GM15510 (cell line): Measurements from ENCODE around the gene GNAI1.

ENCODE experiments used
- POLR2A ChIP-seq: IDR thresholded peaks from 3 replicates; pipeline ENCODE4 v1.6.1; 2011; ENCODE audit warnings: borderline replicate concordance; ENCODE audit not compliant: insufficient read length; ENCODE audit errors: extremely low read depth

GNAI1 gene

DNA sequence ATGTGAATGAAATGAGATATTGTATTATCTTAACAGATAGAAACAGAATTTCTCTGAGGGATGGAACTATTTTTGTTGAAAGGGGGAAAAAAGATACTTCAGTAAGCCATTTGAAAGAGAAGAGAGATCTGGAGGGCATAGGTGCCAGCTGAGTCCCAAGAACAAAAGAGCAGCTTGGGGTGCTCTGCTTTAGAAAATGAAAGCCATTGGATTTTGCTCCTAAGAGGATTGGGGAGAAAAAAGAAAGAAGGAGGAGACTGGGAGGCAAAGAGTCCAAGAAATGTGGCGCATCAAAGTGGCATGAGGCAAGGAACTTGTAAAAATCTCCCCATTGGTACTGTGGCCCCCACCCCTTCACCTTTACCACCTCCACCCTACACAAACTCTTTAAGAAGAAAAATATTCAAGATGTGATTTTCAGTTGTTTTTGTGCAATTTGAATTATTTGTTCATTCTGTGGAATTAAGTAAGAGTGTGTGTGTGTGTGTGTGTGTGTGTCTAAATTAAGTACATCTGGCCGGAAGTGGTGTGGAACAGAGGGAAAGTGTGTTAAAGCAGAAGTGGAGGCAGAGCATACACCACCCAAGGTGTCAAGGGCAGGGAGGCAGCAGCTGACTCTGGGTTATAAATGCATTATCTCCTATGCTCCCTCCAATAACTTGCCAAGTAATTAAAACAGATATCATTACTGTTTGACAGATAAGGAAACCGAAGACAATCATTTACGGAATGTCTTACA lies 9.9 kb upstream of the GNAI1 start:
- TF ChIP-seq POLR2A: no peak

DNA sequence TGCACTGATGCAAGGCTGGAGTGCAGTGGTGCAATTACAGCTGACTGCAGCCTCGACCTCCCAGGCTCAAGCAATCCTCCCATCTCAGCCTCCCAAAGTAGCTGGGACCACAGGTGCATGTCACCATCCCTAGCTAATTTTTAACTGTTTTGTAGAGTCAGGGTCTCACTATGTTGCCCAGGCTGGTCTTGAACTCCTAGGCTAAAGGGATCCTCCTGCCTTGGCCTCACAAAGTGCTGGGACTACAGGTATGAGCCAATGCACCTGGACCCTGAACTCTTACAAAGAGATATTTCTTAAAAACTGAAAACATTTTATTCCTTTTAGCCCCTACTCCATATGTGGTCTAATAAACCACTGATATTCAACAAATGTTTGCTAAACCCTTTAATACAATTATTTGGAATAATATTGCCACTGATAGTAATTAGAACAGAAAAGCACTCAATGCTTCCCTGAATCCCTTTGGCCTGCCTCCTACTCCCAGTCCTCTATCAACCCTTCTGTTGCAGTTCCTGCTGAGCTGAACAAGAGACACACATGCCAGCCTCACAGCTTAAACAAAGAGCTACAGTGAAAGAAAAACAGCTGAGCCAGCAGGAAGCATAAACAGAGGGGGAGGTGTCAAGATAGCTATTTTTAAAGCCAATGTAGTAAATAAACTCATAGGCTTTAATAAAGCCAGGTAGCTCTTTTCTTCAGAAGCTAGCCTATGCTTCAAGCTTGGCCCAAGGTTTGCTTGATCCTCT lies 7.0 kb upstream of the GNAI1 start:
- no peak for TF ChIP-seq POLR2A

- no peak for TF ChIP-seq POLR2A
Observed at GRCh38 chr7:80128918-80129317, 5.7 kb upstream of the GNAI1 start.

DNA sequence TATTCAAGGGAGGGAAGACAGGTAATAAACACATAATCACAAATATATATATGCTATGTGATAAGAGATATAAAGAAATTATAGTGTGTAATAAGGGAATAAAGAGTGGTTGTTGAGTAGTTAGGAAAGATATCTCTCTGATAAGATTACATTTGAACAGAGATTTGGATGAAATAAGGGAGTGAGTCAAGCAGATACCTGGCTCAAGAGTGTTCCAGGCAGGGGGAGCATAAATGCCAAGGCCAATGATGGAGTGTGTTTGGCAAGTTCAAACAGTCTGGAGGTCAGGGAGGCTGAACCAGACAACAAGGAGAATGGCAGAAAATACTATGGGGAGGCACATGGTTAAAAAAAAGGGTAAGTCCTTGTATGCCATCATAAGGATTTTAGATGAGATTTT lies 4.8 kb upstream of the GNAI1 start:
- no peak for TF ChIP-seq POLR2A

DNA sequence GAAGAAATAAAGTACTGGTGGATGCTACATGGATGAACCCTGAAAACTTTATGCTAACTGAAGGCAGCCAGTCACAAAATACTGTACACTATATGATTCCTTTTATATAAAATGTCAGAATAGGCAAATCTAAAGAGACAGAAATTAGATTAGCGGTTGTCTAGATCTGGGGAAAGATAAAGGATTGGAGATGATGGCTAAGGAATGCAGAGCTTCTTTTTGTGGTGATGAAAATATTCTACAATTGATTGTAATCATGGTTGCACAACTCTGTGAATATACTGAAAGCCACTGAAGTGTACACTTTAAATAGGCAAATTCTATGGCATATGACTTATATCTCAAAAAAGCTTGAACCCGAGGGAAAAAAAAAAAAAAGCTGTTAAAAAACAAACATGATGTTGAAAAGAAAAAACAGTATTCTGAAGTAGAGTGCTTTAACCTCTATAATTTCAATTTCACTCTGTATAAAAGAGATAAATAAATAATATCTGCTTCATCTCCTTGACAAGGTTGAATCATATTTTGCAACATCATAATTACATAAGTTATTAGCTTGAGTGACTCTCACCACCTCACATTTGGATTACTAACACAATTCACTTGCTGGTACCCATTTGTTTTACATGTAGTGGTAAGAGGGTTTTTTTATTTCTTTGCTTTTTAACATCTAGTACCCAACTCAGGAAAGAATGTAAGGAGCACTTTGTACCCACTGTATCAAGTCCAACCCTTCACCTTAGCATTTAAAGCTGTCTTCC lies 2.8 kb upstream of the GNAI1 start:
- no peak for TF ChIP-seq POLR2A

- TF ChIP-seq POLR2A: no peak
Observed at GRCh38 chr7:80132594-80132993, 2.0 kb upstream of the GNAI1 start.

GRCh38 chr7:80133361-80134114 lies 1.1 kb upstream of the GNAI1 start:
- TF ChIP-seq POLR2A: no peak

DNA sequence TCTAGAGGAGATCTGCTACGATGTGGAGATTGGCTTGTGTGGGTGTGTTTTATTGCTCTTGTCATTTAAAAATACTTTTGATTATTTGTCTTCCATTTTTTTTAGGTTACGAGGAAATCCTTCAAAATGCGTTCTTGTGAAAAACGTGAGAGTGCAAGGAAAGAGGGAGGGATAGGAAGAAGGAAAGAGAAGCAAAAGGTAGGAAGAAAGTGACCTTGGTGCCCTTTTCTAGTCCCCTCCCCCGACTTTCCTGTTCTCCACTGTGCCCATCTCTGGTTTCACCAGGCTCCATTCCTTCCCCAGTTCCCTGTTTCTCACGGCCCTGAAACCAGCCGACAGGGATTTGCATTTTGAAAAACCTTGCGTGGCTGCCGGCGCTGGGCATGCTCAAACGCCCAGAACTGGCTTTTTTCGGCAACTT lies 506 bp upstream of the GNAI1 start:
- TF ChIP-seq POLR2A: no peak

- no peak for TF ChIP-seq POLR2A
Observed at GRCh38 chr7:80135309-80136104, 876 bp downstream of the GNAI1 start.

DNA sequence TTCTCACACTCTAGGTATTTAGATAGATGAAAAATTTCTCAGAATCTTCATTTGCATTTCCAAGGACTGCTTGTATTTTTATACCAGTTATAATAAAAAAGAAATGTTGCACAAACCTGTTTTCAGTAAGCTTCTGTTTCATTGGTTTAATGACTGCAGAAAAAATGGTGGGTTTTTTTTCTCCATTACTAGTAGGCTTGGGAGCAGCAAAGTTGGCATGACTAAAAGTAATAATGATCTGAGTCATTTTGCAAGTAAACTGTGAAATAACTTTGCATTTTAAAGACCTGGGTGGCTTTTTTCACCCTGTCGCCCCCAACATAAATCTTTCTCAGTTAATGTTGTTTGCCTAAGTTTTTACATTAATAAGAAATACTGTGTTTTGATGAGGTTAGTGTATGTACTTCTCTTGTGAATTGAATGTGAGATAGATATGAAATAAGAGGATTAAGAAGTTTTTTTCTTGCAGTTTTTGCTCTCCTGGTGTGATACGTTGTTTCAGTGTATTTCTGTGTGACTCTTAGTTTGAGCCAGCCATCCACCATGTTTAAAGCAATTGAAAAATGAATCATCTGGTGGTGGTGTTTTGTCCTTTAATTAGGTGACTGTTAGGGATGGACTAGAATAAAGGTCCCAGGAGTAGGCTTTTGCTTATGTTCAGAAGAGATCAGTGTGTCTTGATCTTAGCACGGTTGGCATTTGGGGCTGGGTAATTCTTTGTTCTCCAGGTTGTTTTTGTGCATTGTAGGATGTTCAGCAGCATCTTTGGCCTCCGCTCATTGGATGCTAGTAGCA lies 1.8 kb downstream of the GNAI1 start:
- no peak for TF ChIP-seq POLR2A

DNA sequence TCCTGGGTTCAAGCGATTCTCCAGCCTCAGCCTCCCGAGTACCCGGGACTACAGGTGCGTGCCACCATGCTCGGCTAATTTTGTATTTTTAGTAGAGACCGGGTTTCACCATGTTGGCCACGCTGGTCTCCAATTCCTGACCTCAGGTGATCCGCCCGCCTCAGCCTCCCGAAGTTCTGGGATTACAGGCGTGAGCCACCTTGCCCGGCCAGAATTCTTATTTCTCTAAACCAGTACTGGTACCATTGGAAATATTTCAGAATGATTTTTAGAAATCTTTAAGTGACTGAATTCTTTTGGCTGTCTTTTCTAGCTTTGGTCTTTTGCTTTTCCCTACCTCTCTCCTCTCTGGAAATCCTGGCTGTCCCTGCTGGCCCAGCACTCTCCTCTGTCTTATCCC lies 2.8 kb downstream of the GNAI1 start:
- no peak for TF ChIP-seq POLR2A

DNA sequence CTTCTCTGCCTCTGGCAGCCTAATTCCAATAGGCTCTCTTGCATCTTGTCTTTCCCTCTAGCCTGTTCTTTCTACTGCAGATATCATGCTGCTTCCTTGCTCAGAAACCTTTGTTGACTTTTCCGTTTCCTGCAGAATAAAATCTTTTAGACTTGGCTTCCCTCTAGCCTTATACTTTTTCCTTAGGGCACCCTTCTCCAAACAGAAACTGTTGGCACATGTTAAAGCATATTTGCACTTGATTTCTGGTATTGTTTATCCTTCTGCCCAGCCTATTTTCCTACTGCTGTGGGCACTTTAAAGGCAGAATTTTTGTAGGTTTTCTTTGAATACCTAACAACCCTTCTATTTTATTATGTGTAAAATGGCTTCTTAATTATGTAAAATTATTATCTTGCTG lies 4.6 kb downstream of the GNAI1 start:
- no peak for TF ChIP-seq POLR2A

- TF ChIP-seq POLR2A: no peak
Observed at GRCh38 chr7:80140388-80140787, 5.8 kb downstream of the GNAI1 start.
